HT1080 (cell line): ENCODE measurements around the gene GH2. TPM values are rescaled to one million over a fixed set of nuclear protein-coding genes. Genes with fewer than 3 reads are reported as not detected.
A peak's percentile ranks its signal among the peaks of the same experiment; 100 is the strongest.
"Not testable (repeated sequence)": the region's sequence is repeated elsewhere in the genome, so short reads cannot be mapped to it uniquely, and the experiment has no call there.

Experiments used
- DNase-seq: peaks from one replicate; pipeline ENCODE4 v3.0.0-alpha.2; 2015; ENCODE audit warnings: low read depth
- total RNA-seq: library from RNA; depleted of rRNA; stranded (reverse); fragments of >200 nt; shearing (Covaris generic); gene quantifications from 2 replicates; pipeline ENCODE4 v1.2.3, GENCODE V29; 2014

Gene GH2
- total RNA-seq, 1 experiment from 2014 or later: not detected

GRCh38 chr17:63874693-63875092 lies 7.1 kb downstream of the GH2 start:
- DNase-seq: not testable (repeated sequence)

GRCh38 chr17:63874061-63874626 lies 7.6 kb downstream of the GH2 start:
- DNase-seq: not testable (repeated sequence)

- not testable (repeated sequence) for DNase-seq
These were observed 8.2 kb downstream of the GH2 start, which contains the start of gene CSH2 for GRCh38 chr17:63873577-63873976. Gene CSH2 (minus strand): TSS chr17:63873677. CDS start chr17:63873614, 63 bp downstream.

GRCh38 chr17:63871646-63872365 lies 9.9 kb downstream of the GH2 start:
- DNase-seq: peak; percentile 41

- DNase-seq: not testable (repeated sequence)
These were observed 11.5 kb downstream of the GH2 start for GRCh38 chr17:63870292-63870665.

- not testable (repeated sequence) for DNase-seq
These were observed 12.1 kb downstream of the GH2 start for GRCh38 chr17:63869491-63870291.

GRCh38 chr17:63866625-63867024 lies 15.1 kb downstream of the GH2 start:
- DNase-seq: not testable (repeated sequence)

- no peak for DNase-seq
These were observed 22.5 kb downstream of the GH2 start for GRCh38 chr17:63859257-63859656.

GRCh38 chr17:63856425-63856824 lies 25.3 kb downstream of the GH2 start:
- DNase-seq: not testable (repeated sequence)

- no peak for DNase-seq
These were observed 26.6 kb downstream of the GH2 start for GRCh38 chr17:63855185-63855584.

GRCh38 chr17:63854709-63855108 lies 27.0 kb downstream of the GH2 start:
- DNase-seq: no peak

GRCh38 chr17:63853260-63853659 lies 28.5 kb downstream of the GH2 start:
- no peak for DNase-seq

- no peak for DNase-seq
These were observed 31.3 kb downstream of the GH2 start for GRCh38 chr17:63850401-63850800.

GRCh38 chr17:63848834-63849689 lies 32.7 kb downstream of the GH2 start:
- peak; percentile 30 for DNase-seq

- no peak for DNase-seq
These were observed 34.1 kb downstream of the GH2 start for GRCh38 chr17:63847525-63848249.

GRCh38 chr17:63845509-63845908 lies 36.2 kb downstream of the GH2 start:
- DNase-seq: no peak

GRCh38 chr17:63843910-63844677 lies 37.6 kb downstream of the GH2 start:
- no peak for DNase-seq

- peak; percentile 71 for DNase-seq
These were observed 38.3 kb downstream of the GH2 start for GRCh38 chr17:63843387-63843888.
